ENCODE results near the gene EVPL. TPM values are rescaled to one million over a fixed set of nuclear protein-coding genes. Genes with fewer than 3 reads are reported as not detected.
"Not testable (repeated sequence)": the region's sequence is repeated elsewhere in the genome, so short reads cannot be mapped to it uniquely, and the experiment has no call there.

Gene EVPL
- total RNA-seq, 2 donors from 2014 or later, result 23.0 to 29.1 TPM

DNA sequence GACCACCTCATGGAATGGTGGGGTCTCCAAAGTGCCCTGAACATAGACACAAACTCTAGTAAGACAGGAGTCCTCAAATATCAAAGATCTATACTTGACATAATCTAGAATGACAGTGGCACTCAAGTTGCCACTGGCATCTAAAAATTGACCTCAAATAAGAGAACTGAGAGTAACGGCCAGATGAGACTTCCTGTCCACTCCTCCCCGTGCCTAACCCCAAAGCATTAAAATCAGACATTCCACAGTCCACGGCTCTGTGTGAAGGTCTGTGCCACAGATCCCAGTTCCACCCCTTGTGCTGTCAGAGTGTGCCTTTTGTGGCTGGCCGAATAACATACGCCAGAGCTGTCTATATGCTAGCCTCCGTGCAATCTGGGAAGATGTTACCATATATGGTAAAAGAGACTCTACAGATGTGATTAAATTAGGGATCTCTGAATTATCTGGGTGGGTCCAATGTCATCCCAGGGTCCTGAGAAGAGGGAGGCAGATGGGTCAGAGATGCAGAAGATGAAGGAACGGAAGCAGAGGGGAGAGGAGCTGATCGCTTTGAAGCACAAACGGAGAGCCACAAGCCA, 21.0 kb upstream of the EVPL start:
- no peak overlapping the region for H3K27ac ChIP-seq
- TF ChIP-seq POLR2A (IDR thresholded peaks at IDR 0.05) (no peak), CTCF (IDR thresholded peaks at IDR 0.05) (no peak), POLR2AphosphoS5 (IDR thresholded peaks at IDR 0.05) (no peak)
- no peaks in the 10 kb centered on the region for H3K9me3 ChIP-seq
- intact Hi-C loops (cut with DNase I), result no loop called here
- no peaks in the 10 kb centered on the region for H3K27me3 ChIP-seq (replicated peaks; ENCODE audit: insufficient read depth)
- H3K4me3 ChIP-seq, result no peak overlapping the region
- no peaks in the 10 kb centered on the region for H3K4me1 ChIP-seq (replicated peaks)
- no peak for DNase-seq (ENCODE audit: low spot score)
- H3K36me3 ChIP-seq, result peaks cover 12 to 37% of the 10 kb centered on the region in 2 donors
- WGBS, result 77% methylated on average over 9 of the region's 9 CpGs

GRCh38 chr17:76046064-76046463, 19.0 kb upstream of the EVPL start:
- no peaks in the 10 kb centered on the region for H3K27me3 ChIP-seq (replicated peaks; ENCODE audit: insufficient read depth)
- no peak overlapping the region for H3K27ac ChIP-seq
- intact Hi-C loops (cut with DNase I), result no loop called here
- 57% methylated on average over 8 of the region's 8 CpGs for WGBS
- no peaks in the 10 kb centered on the region for H3K9me3 ChIP-seq
- TF ChIP-seq CTCF (IDR thresholded peaks at IDR 0.05), result no peak
- TF ChIP-seq POLR2AphosphoS5 (IDR thresholded peaks at IDR 0.05), result no peak
- TF ChIP-seq POLR2A (IDR thresholded peaks at IDR 0.05), result no peak
- peaks cover 16 to 37% of the 10 kb centered on the region in 2 donors for H3K36me3 ChIP-seq
- no peaks in the 10 kb centered on the region for H3K4me1 ChIP-seq (replicated peaks)
- H3K4me3 ChIP-seq, result no peak overlapping the region
- no peak for DNase-seq (ENCODE audit: low spot score)

- H3K27me3 ChIP-seq (replicated peaks; ENCODE audit: insufficient read depth); H3K9me3 ChIP-seq; H3K4me3 ChIP-seq; H3K4me1 ChIP-seq (replicated peaks); intact Hi-C loops (cut with DNase I); H3K27ac ChIP-seq; DNase-seq (ENCODE audit: low spot score): not testable (repeated sequence)
- H3K36me3 ChIP-seq, result peaks cover 27 to 49% of the 10 kb centered on the region in 2 donors
- WGBS, result 70% methylated on average over 11 of the region's 11 CpGs
Observed at GRCh38 chr17:76044475-76045007, 17.4 kb upstream of the EVPL start.

GRCh38 chr17:76042868-76043267, 15.8 kb upstream of the EVPL start:
- WGBS, result 96% methylated on average over 3 of the region's 3 CpGs
- H3K27ac ChIP-seq; H3K4me1 ChIP-seq (replicated peaks); H3K4me3 ChIP-seq; intact Hi-C loops (cut with DNase I); H3K27me3 ChIP-seq (replicated peaks; ENCODE audit: insufficient read depth); DNase-seq (ENCODE audit: low spot score); H3K9me3 ChIP-seq: not testable (repeated sequence)
- peaks cover 26 to 54% of the 10 kb centered on the region in 2 donors for H3K36me3 ChIP-seq

DNA sequence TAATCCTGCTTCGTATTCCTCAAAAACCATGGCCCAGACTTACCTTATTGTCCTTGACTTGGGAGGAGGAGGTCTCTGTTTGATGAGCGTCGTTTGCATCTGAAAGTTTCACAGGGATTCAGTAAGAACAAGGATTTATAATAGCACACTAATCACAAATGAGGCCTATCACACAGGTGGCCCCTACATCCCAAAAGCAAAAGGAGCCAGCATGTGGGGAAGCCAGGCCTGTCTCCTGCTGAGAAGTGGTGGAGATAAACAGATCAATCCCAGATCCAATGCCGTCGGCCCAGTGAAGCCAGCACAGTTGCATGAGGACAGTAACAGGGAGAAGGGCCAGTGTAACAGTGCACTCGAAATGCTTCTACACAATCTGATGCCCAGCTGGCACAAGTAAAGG, 13.3 kb upstream of the EVPL start:
- peaks cover 20 to 35% of the 10 kb centered on the region in 2 donors for H3K36me3 ChIP-seq
- TF ChIP-seq POLR2AphosphoS5 (IDR thresholded peaks at IDR 0.05) (no peak), CTCF (IDR thresholded peaks at IDR 0.05) (no peak), POLR2A (IDR thresholded peaks at IDR 0.05) (no peak)

GRCh38 chr17:76039121-76039520, 12.0 kb upstream of the EVPL start:
- no peak for DNase-seq (ENCODE audit: low spot score)
- H3K36me3 ChIP-seq, result peaks cover 16 to 24% of the 10 kb centered on the region in 2 donors
- H3K4me3 ChIP-seq, result no peak overlapping the region
- TF ChIP-seq POLR2A (IDR thresholded peaks at IDR 0.05) (no peak), CTCF (IDR thresholded peaks at IDR 0.05) (no peak), POLR2AphosphoS5 (IDR thresholded peaks at IDR 0.05) (no peak)
- intact Hi-C loops (cut with DNase I), result no loop called here
- no peaks in the 10 kb centered on the region for H3K4me1 ChIP-seq (replicated peaks)
- no peaks in the 10 kb centered on the region for H3K9me3 ChIP-seq
- no peaks in the 10 kb centered on the region for H3K27me3 ChIP-seq (replicated peaks; ENCODE audit: insufficient read depth)
- no peak overlapping the region for H3K27ac ChIP-seq
- WGBS, result 76% methylated on average over 6 of the region's 6 CpGs

More for the DNA sequence above, 13.3 kb upstream of the EVPL start:
- no peaks in the 10 kb centered on the region for H3K4me1 ChIP-seq (replicated peaks)
- no peak overlapping the region for H3K4me3 ChIP-seq
- H3K27me3 ChIP-seq (replicated peaks; ENCODE audit: insufficient read depth), result no peaks in the 10 kb centered on the region
- no peaks in the 10 kb centered on the region for H3K9me3 ChIP-seq
- H3K27ac ChIP-seq, result no peak overlapping the region
- WGBS, result 79% methylated on average over 6 of the region's 6 CpGs
- no peak for DNase-seq (ENCODE audit: low spot score)
- intact Hi-C loops (cut with DNase I), result no loop called here
